AG08395 (cell line): ENCODE measurements around the gene LDLR.
"Not testable (repeated sequence)": the region's sequence is repeated elsewhere in the genome, so short reads cannot be mapped to it uniquely, and the experiment has no call there.

Experiments
- DNase-seq: peaks from one replicate; pipeline ENCODE4 v3.0.0; 2012; ENCODE audit warnings: mixed read lengths, low spot score

LDLR gene

DNA sequence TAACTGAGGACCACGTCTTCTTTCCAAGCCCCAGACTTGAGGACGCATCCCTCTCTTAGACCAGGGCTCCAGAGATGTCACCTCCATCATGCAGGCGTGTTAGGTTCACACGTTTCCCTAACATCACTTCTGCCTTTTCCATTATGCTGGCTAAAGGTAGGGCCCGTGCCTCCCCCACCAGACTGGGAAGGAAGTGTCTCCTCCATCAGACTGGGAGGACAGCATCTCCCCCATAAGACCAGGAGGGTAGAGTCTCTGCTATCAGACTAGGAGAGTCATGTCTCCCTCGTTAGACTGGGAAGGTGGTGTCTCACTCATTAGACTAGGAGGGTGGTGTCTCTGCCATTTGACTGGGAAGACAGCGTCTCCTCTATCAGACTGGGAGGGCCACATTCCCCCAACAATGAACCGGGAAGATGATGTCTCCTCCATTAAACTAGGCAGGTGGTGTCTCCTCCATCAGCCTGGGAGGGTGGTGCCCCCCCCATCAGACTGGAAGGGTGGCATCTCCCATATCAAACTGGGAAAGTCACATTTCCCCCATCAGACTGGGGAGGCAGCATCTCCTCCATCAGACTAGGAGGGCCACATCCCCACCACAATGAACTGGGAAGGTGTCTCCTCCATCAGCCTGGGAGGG lies 84.4 kb downstream of the LDLR start:
- DNase-seq = no peak

DNA sequence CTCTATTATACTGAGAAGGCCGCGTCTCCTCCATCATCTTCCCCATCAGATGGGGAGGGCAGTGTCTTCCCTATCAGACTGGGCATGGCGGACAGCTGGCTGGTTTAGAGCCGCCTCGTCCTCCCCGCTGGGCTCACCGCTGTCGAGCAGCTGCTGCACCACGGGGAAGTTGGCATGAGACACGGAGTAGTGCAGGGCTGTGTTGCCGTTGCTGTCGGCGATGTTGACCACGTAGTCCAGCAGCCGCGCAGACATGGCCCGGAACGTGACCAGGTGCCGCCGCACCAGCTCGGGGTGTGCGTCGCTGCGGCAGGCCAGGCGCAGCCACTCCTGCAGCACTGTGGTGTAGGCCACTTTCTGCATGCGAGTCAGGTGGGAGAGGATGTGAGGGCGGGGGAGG lies 85.1 kb downstream of the LDLR start:
- no peak for DNase-seq

GRCh38 chr19:11175920-11176319 lies 86.7 kb downstream of the LDLR start:
- no peak for DNase-seq

DNA sequence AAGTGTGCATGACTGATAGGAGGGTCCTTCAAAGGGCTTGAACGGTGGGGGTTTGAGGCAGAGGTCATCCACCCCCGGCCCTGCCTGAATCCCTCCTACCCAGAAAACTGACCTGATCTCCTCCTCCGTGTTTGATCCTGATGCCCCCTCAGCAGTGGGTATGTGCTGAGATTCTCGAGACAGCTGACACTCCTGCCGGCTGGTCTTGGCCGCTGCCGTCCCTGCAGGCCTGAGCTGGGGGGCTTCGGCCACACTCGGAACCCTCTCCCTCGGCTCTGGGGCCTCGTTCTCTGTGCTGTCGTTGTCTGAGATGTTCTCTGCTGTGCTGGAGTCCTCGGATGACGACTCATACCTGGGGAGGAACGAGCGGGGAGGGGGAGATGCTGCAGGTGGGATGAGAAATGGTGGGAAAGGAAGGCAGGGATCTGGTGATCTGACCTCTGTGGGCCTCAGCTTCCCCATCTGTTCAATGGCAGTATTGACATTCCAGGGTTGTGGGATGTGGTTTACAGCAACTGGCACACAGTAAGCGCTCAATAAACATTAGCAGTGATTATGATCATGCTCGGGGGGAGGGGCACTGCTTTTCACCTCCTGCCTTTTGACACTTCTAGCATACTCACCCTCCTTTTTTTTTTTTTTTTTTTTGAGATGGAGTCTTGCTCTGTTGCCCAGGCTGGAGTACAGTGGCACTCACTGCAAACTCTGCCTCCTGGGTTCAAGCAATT lies 87.4 kb downstream of the LDLR start:
- no peak for DNase-seq

DNA sequence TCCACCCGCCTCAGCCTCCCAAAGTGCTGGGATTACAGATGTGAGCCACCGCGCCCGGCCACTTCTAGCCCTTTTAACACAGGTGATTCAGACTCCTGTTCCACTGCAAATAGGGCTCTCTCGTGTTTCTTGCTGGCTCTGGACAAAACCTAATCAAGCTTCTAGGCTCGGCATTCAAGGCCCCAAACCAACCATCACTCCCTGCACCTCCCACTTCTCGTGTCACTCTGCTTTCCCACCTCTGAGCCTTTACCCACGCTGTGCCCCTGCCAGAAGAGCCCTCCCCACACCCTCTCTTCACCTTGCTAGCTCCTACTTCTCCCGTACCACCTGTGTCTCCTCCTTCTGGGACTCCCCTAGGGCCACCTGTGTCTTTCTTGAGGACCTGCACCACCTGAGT lies 88.3 kb downstream of the LDLR start:
- DNase-seq = no peak

DNA sequence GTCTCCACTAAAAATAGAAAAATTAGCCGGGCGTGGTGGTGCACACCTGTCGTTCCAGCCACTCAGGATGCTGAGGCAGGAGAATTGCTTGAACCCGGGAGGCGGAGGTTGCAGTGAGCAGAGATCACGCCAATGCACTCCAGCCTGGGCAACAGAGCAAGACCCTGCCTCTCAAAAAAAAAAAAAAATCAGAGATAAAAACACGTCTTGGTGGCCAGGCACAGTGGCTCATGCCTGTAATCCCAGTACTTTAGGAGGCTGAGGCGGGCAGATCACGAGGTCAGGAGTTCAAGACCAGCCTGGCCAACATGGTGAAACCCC lies 89.8 kb downstream of the LDLR start:
- not testable (repeated sequence) for DNase-seq

- no peak for DNase-seq
Observed at GRCh38 chr19:11179716-11180297, 90.5 kb downstream of the LDLR start.

- DNase-seq = peak; percentile 52
Observed at GRCh38 chr19:11180346-11180745, 91.1 kb downstream of the LDLR start.

DNA sequence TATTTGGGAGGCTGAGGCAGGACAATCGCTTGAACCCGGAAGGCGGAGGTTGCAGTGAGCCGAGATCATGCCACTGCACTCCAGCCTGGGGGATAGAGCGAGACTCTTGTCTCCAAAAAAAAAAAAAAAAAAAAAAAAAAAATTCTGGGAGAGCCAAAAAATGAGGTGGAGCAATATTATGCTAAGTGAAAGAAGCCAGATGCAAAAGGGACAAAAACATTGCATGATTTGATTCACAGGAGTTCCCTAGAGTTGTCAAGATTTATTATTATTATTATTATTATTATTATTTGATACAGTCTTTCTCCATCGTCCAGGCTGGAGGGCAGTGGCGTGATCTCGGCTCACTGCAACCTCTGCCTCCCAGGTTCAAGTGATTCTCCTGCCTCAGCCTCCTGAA lies 91.7 kb downstream of the LDLR start:
- not testable (repeated sequence) for DNase-seq

DNA sequence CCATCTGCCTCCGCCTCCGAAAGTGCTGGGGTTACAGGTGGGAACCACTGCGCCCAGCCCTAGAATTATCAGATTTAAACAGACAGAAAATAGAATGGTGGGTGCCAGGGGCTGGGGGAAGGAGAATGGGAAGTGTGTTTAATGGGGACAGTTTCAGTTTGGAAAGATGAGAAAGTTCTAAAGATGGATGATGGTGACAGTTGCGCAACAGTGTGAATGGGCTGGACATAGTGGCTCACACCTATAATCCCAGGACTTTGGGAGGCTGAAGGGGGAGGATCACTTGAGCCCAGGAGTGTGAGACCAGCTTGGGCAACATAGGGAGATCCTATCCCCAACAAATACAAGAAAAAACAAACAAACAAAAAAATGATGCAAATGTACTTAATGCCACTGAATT lies 92.2 kb downstream of the LDLR start:
- no peak for DNase-seq
